Measurements from ENCODE around the gene TMPRSS12. TPM values are rescaled to one million over a fixed set of nuclear protein-coding genes. Genes with fewer than 3 reads are reported as not detected.
"Not testable (repeated sequence)": the region's sequence is repeated elsewhere in the genome, so short reads cannot be mapped to it uniquely, and the experiment has no call there.

The TMPRSS12 gene, protein sequence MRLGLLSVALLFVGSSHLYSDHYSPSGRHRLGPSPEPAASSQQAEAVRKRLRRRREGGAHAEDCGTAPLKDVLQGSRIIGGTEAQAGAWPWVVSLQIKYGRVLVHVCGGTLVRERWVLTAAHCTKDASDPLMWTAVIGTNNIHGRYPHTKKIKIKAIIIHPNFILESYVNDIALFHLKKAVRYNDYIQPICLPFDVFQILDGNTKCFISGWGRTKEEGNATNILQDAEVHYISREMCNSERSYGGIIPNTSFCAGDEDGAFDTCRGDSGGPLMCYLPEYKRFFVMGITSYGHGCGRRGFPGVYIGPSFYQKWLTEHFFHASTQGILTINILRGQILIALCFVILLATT
- not detected for total RNA-seq
- not detected for total RNA-seq (2013)
- 0 to 0.05 (median 0) reads per million in 29 experiments for total RNA-seq

DNA sequence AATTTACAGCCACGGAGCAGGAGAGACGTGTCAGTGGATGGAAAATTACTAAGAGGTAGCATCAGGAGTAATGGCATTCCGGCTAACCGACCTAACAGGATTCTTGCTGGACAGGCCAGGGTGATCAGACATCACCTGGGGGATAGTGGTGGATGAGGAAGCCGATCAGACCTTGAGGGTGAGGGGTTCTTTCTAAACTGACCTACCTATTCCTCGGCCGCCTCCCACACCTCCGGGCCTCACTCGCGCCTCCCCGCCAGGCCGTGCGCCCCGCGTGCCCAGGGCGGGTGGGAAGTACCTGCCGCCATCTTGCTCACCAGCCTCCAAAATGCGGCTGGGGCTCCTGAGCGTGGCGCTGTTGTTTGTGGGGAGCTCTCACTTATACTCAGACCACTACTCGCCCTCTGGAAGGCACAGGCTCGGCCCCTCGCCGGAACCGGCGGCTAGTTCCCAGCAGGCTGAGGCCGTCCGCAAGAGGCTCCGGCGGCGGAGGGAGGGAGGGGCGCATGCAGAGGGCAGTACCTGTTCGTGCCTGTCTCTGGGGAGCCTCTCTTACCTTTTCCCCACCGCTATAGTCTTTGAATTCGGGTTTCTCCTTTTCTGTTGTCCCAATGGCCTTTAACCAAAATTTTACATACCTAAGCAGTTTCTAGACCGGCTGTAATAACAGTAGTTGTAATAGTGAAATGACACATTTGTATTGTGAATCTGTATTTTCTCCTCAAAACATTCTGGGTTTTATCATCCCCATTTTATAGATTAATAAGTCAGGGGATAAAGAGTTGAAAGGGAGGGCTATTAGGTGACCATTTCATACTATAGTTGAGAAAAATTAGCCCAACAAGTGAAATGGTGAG lies at the start of gene TMPRSS12:
Gene TMPRSS12, plus strand, starts transcription at position 290 of the 857 bp plus-strand sequence. Its CDS starts 39 bp downstream, at position 329.
- 75% methylated on average over 14 of the region's 36 CpGs for WGBS (ENCODE audit: insufficient coverage)
- H3K4me3 Mint-ChIP-seq, result no peak within 1 kb of the TSS

DNA sequence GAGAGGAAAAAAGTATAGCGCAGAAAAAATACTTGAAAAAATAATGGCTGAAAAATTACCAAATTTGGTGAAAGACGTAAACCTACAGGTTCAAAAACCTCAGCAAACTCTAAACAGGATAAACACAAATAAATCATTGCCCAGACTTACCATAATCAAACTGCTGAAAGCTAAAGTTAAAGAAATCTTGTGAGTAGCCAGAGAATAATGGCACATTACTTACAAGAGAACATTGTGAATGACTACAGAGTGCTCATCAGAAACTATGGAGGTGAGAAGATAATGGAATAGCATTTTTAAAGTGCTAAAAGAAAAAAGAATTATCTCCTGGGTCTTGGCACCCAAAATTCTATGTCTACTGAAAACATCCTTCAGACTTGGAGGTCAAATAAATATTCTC lies 42.8 kb upstream of the TMPRSS12 start:
- Histone ChIP-seq H3K27ac (ENCODE audit: low read length) (no peak overlapping the region), H3K27me3 (replicated peaks in 1 of 2; ENCODE audit: control insufficient read depth in 2 of 2, extremely low read depth in 1 of 2, insufficient read depth in 2 of 2, low read length in 1 of 2) (no peaks in the 10 kb centered on the region), H3K4me1 (ENCODE audit: control insufficient read depth in 1 of 2, extremely low read depth in 1 of 2, insufficient read depth in 2 of 2, low read length in 2 of 2) (no peaks in the 10 kb centered on the region), H3K36me3 (ENCODE audit: control insufficient read depth in 2 of 2, extremely low read depth in 1 of 2, insufficient read depth in 1 of 2, low read length in 1 of 2) (peaks cover 2 to 45% of the 10 kb centered on the region in 2 donors), H3K4me3 (ENCODE audit: control insufficient read depth in 1 of 2, extremely low read depth in 1 of 2, low read length in 1 of 2) (no peak overlapping the region), H3K9me3 (peaks cover 5% of the 10 kb centered on the region)
- Mint-ChIP-seq H3K4me3 (no peak overlapping the region), H3K27me3 (no peaks in the 10 kb centered on the region), H3K36me3 (peaks cover 72% of the 10 kb centered on the region), H3K4me1 (peaks cover 0 to 2% (median 0%) of the 10 kb centered on the region in 3 donors), H3K27ac (no peak overlapping the region), H3K9me3 (peaks cover 0 to 12% (median 9%) of the 10 kb centered on the region in 3 donors)
- ATAC-seq (replicated peaks in 1 of 4) (no peak), DNase-seq (no peak)
- no CpG with 5 or more reads among the region's 2 CpGs for WGBS (ENCODE audit: insufficient coverage)
- CTCF ChIA-PET, result no interaction called here
- POLR2A ChIA-PET, result no interaction called here

More for the DNA sequence above, at the start of gene TMPRSS12:
- ChIA-PET CTCF (interaction anchor here in 1 of 2 donors (0.9 kb wide), 1 partner anchor 387 kb away, joined by 3 read pairs; no protein-coding TSS in a partner anchor), POLR2A (interaction anchor here in 1 of 2 donors (0.5 kb wide), 1 partner anchor 373 kb away, joined by 3 read pairs; no protein-coding TSS in a partner anchor)
- H3K4me3 ChIP-seq (ENCODE audit: control insufficient read depth in 1 of 2, extremely low read depth in 1 of 2, low read length in 1 of 2), result no peak within 1 kb of the TSS
- H3K36me3 ChIP-seq (ENCODE audit: control insufficient read depth in 2 of 2, extremely low read depth in 1 of 2, insufficient read depth in 1 of 2, low read length in 1 of 2), result no peaks in the 10 kb centered on the region
- H3K9me3 ChIP-seq, result no peaks in the 10 kb centered on the region
- Mint-ChIP-seq H3K4me1 (no peaks in the 10 kb centered on the region), H3K27ac (no peak within 1 kb of the TSS), H3K27me3 (peaks cover 9 to 15% of the 10 kb centered on the region in 2 donors), H3K36me3 (no peaks in the 10 kb centered on the region), H3K9me3 (peaks cover 0 to 10% (median 9%) of the 10 kb centered on the region in 3 donors)
- DNase-seq (no peak), ATAC-seq (replicated peaks in 1 of 4) (no peak)
- no peak within 1 kb of the TSS for H3K27ac ChIP-seq (ENCODE audit: low read length)
- no peaks in the 10 kb centered on the region for H3K4me1 ChIP-seq (ENCODE audit: control insufficient read depth in 1 of 2, extremely low read depth in 1 of 2, insufficient read depth in 2 of 2, low read length in 2 of 2)
- H3K27me3 ChIP-seq (replicated peaks in 1 of 2; ENCODE audit: control insufficient read depth in 2 of 2, extremely low read depth in 1 of 2, insufficient read depth in 2 of 2, low read length in 1 of 2), result peaks cover 0 to 9% of the 10 kb centered on the region in 2 experiments

DNA sequence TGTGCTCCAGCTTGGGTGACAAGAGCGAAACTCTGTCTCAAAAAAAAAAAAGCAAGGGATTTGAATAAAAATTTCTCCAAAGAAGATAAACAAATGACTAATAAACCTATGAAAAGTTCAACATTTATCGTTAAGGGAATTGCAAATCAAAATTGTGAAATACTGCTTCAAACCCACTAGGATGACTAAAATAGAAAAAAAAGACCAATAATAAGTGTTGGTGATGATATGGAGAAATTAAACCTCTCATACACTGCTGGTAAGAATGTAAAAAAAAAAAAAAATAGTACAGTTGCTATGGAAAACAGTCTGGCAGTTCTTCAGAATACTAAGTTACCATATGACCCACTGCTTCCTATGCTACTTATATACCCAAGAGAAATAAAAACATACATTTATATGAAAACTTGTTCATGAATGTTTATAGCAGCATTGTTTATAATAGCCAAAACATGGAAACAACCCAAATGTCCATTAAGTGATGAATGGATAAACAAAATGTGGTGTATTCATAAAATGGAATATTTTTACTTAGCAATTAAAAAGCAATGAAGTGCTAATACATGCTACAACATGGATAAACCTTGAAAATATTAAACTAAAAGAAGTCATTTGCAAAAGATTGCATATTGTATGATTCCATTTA lies 39.4 kb upstream of the TMPRSS12 start:
- H3K4me1 ChIP-seq (ENCODE audit: control insufficient read depth in 1 of 2, extremely low read depth in 1 of 2, insufficient read depth in 2 of 2, low read length in 2 of 2), result no peaks in the 10 kb centered on the region
- no peak overlapping the region for H3K4me3 ChIP-seq (ENCODE audit: control insufficient read depth in 1 of 2, extremely low read depth in 1 of 2, low read length in 1 of 2)
- Mint-ChIP-seq H3K9me3 (peaks cover 0 to 12% (median 9%) of the 10 kb centered on the region in 3 donors), H3K4me1 (peaks cover 0 to 2% (median 2%) of the 10 kb centered on the region in 3 donors), H3K36me3 (peaks cover 47% of the 10 kb centered on the region), H3K27ac (no peak overlapping the region), H3K4me3 (no peak overlapping the region), H3K27me3 (no peaks in the 10 kb centered on the region)
- CTCF ChIA-PET, result interaction anchor here (0.6 to 0.7 kb wide), 3 partner anchors 8 to 510 kb away, joined by 3 to 5 read pairs (median 3); no protein-coding TSS in a partner anchor
- DNase-seq (no peak), ATAC-seq (replicated peaks in 1 of 4) (no peak)
- no peaks in the 10 kb centered on the region for H3K27me3 ChIP-seq (replicated peaks in 1 of 2; ENCODE audit: control insufficient read depth in 2 of 2, extremely low read depth in 1 of 2, insufficient read depth in 2 of 2, low read length in 1 of 2)
- H3K27ac ChIP-seq (ENCODE audit: low read length), result no peak overlapping the region
- peaks cover 5% of the 10 kb centered on the region for H3K9me3 ChIP-seq
- WGBS (ENCODE audit: insufficient coverage), result no CpG with 5 or more reads among the region's 2 CpGs
- H3K36me3 ChIP-seq (ENCODE audit: control insufficient read depth in 2 of 2, extremely low read depth in 1 of 2, insufficient read depth in 1 of 2, low read length in 1 of 2), result peaks cover 0 to 20% of the 10 kb centered on the region in 2 donors
- POLR2A ChIA-PET, result no interaction called here

DNA sequence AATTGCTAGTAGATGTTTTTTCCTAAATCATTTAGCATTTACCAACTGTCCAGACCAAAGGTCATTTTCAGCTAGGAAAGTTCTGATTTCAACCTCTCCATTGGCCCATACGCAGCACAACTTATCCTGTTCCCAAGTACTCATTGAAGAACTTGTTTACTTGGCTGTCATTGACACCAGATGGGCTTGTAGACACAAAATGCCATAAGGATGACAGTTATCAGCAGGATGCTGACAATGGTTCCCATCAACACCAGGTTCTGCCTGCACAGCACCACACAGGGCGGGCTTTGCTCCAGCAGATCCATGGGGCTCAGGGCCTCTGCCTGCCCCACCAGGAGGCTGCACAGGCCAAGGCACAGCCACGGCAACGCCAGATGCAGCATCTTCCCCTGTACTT lies 36.5 kb upstream of the TMPRSS12 start:
- H3K27me3 ChIP-seq (replicated peaks in 1 of 2; ENCODE audit: control insufficient read depth in 2 of 2, extremely low read depth in 1 of 2, insufficient read depth in 2 of 2, low read length in 1 of 2), result no peaks in the 10 kb centered on the region
- 100% methylated on average over 2 of the region's 4 CpGs for WGBS (ENCODE audit: insufficient coverage)
- Mint-ChIP-seq H3K4me1 (peaks cover 0 to 2% (median 2%) of the 10 kb centered on the region in 3 donors), H3K36me3 (peaks cover 30% of the 10 kb centered on the region), H3K4me3 (no peak overlapping the region), H3K9me3 (no peaks in the 10 kb centered on the region), H3K27me3 (no peaks in the 10 kb centered on the region), H3K27ac (no peak overlapping the region)
- ChIA-PET CTCF (no interaction called here), POLR2A (no interaction called here)
- no peaks in the 10 kb centered on the region for H3K9me3 ChIP-seq
- no peaks in the 10 kb centered on the region for H3K4me1 ChIP-seq (ENCODE audit: control insufficient read depth in 1 of 2, extremely low read depth in 1 of 2, insufficient read depth in 2 of 2, low read length in 2 of 2)
- H3K36me3 ChIP-seq (ENCODE audit: control insufficient read depth in 2 of 2, extremely low read depth in 1 of 2, insufficient read depth in 1 of 2, low read length in 1 of 2), result peaks cover 0 to 18% of the 10 kb centered on the region in 2 donors
- DNase-seq, result no peak
- H3K27ac ChIP-seq (ENCODE audit: low read length), result no peak overlapping the region
- peak in 1 of 4 experiments; percentile 9 for ATAC-seq (replicated peaks in 1 of 4)
- H3K4me3 ChIP-seq (ENCODE audit: control insufficient read depth in 1 of 2, extremely low read depth in 1 of 2, low read length in 1 of 2), result no peak overlapping the region

DNA sequence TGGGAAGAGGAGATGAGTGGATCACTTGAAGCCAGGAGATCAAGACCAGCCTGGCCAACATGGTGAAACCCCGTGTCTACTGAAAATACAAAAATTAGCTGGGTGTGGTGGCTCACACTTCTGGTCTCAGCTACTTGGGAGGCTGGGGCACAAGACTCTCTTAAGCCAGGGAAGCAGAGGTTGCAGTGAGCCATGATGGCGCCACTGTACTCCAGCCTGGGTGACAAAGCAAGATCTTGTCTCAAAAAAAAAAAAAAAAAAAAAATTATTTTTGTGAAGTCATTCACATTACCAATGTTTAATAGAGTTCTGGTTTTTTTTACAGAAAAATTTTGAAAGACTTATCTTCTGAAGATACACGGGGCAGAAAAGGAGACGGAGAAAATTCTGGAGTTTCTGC lies 33.6 kb upstream of the TMPRSS12 start:
- DNase-seq; H3K4me3 Mint-ChIP-seq; ATAC-seq (replicated peaks in 1 of 4); H3K27ac Mint-ChIP-seq; POLR2A ChIA-PET; H3K27me3 ChIP-seq (replicated peaks in 1 of 2; ENCODE audit: control insufficient read depth in 2 of 2, extremely low read depth in 1 of 2, insufficient read depth in 2 of 2, low read length in 1 of 2); H3K4me1 ChIP-seq (ENCODE audit: control insufficient read depth in 1 of 2, extremely low read depth in 1 of 2, insufficient read depth in 2 of 2, low read length in 2 of 2); H3K27ac ChIP-seq (ENCODE audit: low read length); H3K4me3 ChIP-seq (ENCODE audit: control insufficient read depth in 1 of 2, extremely low read depth in 1 of 2, low read length in 1 of 2); H3K4me1 Mint-ChIP-seq; H3K9me3 Mint-ChIP-seq; H3K27me3 Mint-ChIP-seq; H3K9me3 ChIP-seq; CTCF ChIA-PET: not testable (repeated sequence)
- H3K36me3 Mint-ChIP-seq, result peaks cover 24% of the 10 kb centered on the region
- peaks cover 4 to 33% of the 10 kb centered on the region in 2 donors for H3K36me3 ChIP-seq (ENCODE audit: control insufficient read depth in 2 of 2, extremely low read depth in 1 of 2, insufficient read depth in 1 of 2, low read length in 1 of 2)
- WGBS (ENCODE audit: insufficient coverage), result 100% methylated on average over 1 of the region's 4 CpGs

DNA sequence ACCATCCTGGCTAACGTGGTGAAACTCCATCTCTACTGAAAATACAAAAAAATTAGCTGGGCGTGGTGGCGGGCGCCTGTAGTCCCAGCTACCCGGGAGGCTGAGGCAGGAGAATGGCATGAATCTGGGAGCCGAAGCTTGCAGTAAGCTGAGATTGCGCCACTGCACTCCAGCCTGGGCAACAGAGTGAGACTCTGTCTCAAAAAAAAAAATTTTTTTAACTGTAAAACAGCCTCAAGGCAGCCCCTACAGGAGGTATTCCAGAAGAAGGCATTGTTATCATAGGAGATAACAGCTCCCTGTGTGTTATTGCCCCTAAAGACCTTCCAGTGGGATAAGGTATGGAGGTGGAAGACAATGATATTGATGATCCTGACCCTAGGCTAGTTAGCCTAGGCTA lies 27.8 kb upstream of the TMPRSS12 start:
- ATAC-seq (replicated peaks in 1 of 4); H3K4me3 Mint-ChIP-seq; H3K9me3 ChIP-seq; POLR2A ChIA-PET; H3K27me3 Mint-ChIP-seq; H3K4me3 ChIP-seq (ENCODE audit: control insufficient read depth in 1 of 2, extremely low read depth in 1 of 2, low read length in 1 of 2); H3K27me3 ChIP-seq (replicated peaks in 1 of 2; ENCODE audit: control insufficient read depth in 2 of 2, extremely low read depth in 1 of 2, insufficient read depth in 2 of 2, low read length in 1 of 2); H3K4me1 Mint-ChIP-seq; H3K4me1 ChIP-seq (ENCODE audit: control insufficient read depth in 1 of 2, extremely low read depth in 1 of 2, insufficient read depth in 2 of 2, low read length in 2 of 2); DNase-seq; H3K9me3 Mint-ChIP-seq; H3K27ac ChIP-seq (ENCODE audit: low read length); H3K27ac Mint-ChIP-seq: not testable (repeated sequence)
- H3K36me3 ChIP-seq (ENCODE audit: control insufficient read depth in 2 of 2, extremely low read depth in 1 of 2, insufficient read depth in 1 of 2, low read length in 1 of 2), result peaks cover 4 to 70% of the 10 kb centered on the region in 2 donors
- 67% methylated on average over 1 of the region's 7 CpGs for WGBS (ENCODE audit: insufficient coverage)
- H3K36me3 Mint-ChIP-seq, result peaks cover 57% of the 10 kb centered on the region
- CTCF ChIA-PET, result interaction anchor here in 1 of 2 donors (1.2 kb wide), 1 partner anchor 11 kb away, joined by 4 read pairs; no protein-coding TSS in a partner anchor
